ENCODE data around the gene SPECC1. TPM values are rescaled to one million over a fixed set of nuclear protein-coding genes. Genes with fewer than 3 reads are reported as not detected.
A peak's percentile ranks its signal among the peaks of the same experiment; 100 is the strongest.

The SPECC1 gene
- total and polyA plus RNA-seq, 2 of the 4 experiments (the other 2 are of a cell fraction), result 16.9 to 26.2 TPM

GRCh38 chr17:20203018-20203417 lies 193.9 kb downstream of the SPECC1 start:
- peak overlapping the region; percentile 69 for H2AK5ac ChIP-seq (ENCODE audit: low read depth, low read length)
- H3K9me3 ChIP-seq (ENCODE audit: control insufficient read depth, insufficient read depth, low read length), result peaks cover 4% of the 10 kb centered on the region; the same call in 1 of the 2 replicates
- H3K18ac ChIP-seq (ENCODE audit: low read depth, low read length), result peak overlapping the region; percentile 10; the same call in 1 of the 2 replicates
- peak overlapping the region; percentile 22; the same call in 1 of the 2 replicates for H3K23ac ChIP-seq (ENCODE audit: low read depth, low read length)
- no peak overlapping the region; the same call in 2 of the 3 replicates for H2BK15ac ChIP-seq (ENCODE audit: low read depth, low read length)
- H2AFZ ChIP-seq (replicated peaks; ENCODE audit: low read length, poor library complexity), result no peak overlapping the region
- no TSS peak for BruUV-seq (replicated peaks)
- H4K91ac ChIP-seq (ENCODE audit: insufficient read depth, low read depth, low read length), result peak overlapping the region; percentile 9; the same call in 1 of the 2 replicates
- no peak overlapping the region for H3K9ac ChIP-seq (ENCODE audit: low read depth, low read length)
- TF ChIP-seq CEBPB (IDR thresholded peaks at IDR 0.05; ENCODE audit: low read depth, low read length) (peak; percentile 42; the same call in 1 of the 2 replicates), NFE2L2 (IDR thresholded peaks at IDR 0.05; ENCODE audit: low read depth, low read length) (no peak), FOS (IDR thresholded peaks at IDR 0.05; ENCODE audit: low read depth, low read length) (0 out of 2 replicates have a peak, but pooled peaks have one; percentile 32), SMC3 (IDR thresholded peaks at IDR 0.05; ENCODE audit: low read depth, low read length) (no peak), ELK1 (IDR thresholded peaks at IDR 0.05; ENCODE audit: borderline replicate concordance, low read depth, low read length) (no peak), BHLHE40 (IDR thresholded peaks at IDR 0.05; ENCODE audit: low read depth, low read length) (no peak), RAD21 (IDR thresholded peaks at IDR 0.05; ENCODE audit: low read length) (no peak), MAZ (IDR thresholded peaks at IDR 0.05; ENCODE audit: borderline replicate concordance, low read depth, low read length) (no peak)
- TF ChIP-seq, protein P1, sequence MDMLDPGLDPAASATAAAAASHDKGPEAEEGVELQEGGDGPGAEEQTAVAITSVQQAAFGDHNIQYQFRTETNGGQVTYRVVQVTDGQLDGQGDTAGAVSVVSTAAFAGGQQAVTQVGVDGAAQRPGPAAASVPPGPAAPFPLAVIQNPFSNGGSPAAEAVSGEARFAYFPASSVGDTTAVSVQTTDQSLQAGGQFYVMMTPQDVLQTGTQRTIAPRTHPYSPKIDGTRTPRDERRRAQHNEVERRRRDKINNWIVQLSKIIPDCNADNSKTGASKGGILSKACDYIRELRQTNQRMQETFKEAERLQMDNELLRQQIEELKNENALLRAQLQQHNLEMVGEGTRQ (IDR thresholded peaks at IDR 0.05; ENCODE audit: low read depth, low read length), result no peak
- TF ChIP-seq, protein P2, sequence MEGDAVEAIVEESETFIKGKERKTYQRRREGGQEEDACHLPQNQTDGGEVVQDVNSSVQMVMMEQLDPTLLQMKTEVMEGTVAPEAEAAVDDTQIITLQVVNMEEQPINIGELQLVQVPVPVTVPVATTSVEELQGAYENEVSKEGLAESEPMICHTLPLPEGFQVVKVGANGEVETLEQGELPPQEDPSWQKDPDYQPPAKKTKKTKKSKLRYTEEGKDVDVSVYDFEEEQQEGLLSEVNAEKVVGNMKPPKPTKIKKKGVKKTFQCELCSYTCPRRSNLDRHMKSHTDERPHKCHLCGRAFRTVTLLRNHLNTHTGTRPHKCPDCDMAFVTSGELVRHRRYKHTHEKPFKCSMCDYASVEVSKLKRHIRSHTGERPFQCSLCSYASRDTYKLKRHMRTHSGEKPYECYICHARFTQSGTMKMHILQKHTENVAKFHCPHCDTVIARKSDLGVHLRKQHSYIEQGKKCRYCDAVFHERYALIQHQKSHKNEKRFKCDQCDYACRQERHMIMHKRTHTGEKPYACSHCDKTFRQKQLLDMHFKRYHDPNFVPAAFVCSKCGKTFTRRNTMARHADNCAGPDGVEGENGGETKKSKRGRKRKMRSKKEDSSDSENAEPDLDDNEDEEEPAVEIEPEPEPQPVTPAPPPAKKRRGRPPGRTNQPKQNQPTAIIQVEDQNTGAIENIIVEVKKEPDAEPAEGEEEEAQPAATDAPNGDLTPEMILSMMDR (conservative IDR thresholded peaks at IDR 0.05; ENCODE audit: low read depth, low read length), result no peak
- peaks cover 18% of the 10 kb centered on the region for H4K20me1 ChIP-seq (ENCODE audit: insufficient read depth, low read length)
- no CpG with 5 or more reads among the region's 2 CpGs for WGBS, 2 experiments (ENCODE audit: extremely low coverage in 2 of 2, insufficient read length in 1 of 2)
- H4K8ac ChIP-seq (ENCODE audit: low read depth in 2 of 2, low read length in 2 of 2), result no peak overlapping the region
- DNase-seq, result peak; percentile 26
- H4K5ac ChIP-seq (ENCODE audit: low read depth, low read length), result no peak overlapping the region
- H3K9me1 ChIP-seq (ENCODE audit: insufficient read depth, low read length), result peaks cover 29% of the 10 kb centered on the region
- H3K4me3 ChIP-seq (ENCODE audit: insufficient read depth, low read depth, low read length), result no peak overlapping the region
- peaks cover 7% of the 10 kb centered on the region for H3K36me3 ChIP-seq (ENCODE audit: control insufficient read depth, insufficient read depth, low read length)
- in situ Hi-C loops (cut with MboI; ENCODE audit: low sequenced_read_pairs) (no loop called here), dilution Hi-C loops (cut with HindIII; ENCODE audit: low sequenced_read_pairs, unreplicated experiment) (no loop called here), intact Hi-C loops (cut with micrococcal nuclease) (no loop called here)
- POLR2A ChIA-PET (ENCODE audit: unreplicated experiment), result no interaction called here
- no peak for ATAC-seq (ENCODE audit: low read depth)
- H3K14ac ChIP-seq (replicated peaks; ENCODE audit: low read depth, low read length), result peak overlapping the region; percentile 48; the same call in 1 of the 2 replicates
- no peaks in the 10 kb centered on the region for H3K27me3 ChIP-seq (ENCODE audit: control insufficient read depth, insufficient read depth, low read length)
- H3K27ac ChIP-seq (ENCODE audit: insufficient read depth, low read length), result no peak overlapping the region
- CTCF ChIA-PET, result no interaction called here
- peaks cover 24 to 68% of the 10 kb centered on the region in 2 experiments for H3K79me1 ChIP-seq (ENCODE audit: low read depth in 1 of 2, low read length in 2 of 2)
- H2AK9ac ChIP-seq (replicated peaks; ENCODE audit: low read depth, low read length, poor library complexity), result no peak overlapping the region
- peak overlapping the region; percentile 54 for H2BK120ac ChIP-seq (ENCODE audit: low read depth, low read length)
- H3K56ac ChIP-seq (ENCODE audit: extremely low read depth, insufficient read depth, low read length), result no peak overlapping the region
- H3K4me1 ChIP-seq (ENCODE audit: control insufficient read depth, insufficient read depth, low read length), result peaks cover 32% of the 10 kb centered on the region
- peak overlapping the region; percentile 66; the same call in 1 of the 2 replicates for H2BK20ac ChIP-seq (ENCODE audit: low read depth, low read length)
- 0 out of 2 replicates have a peak overlapping the region, but pooled peaks have one; percentile 10 for H3K4me2 ChIP-seq (ENCODE audit: low read depth, low read length)
- peak overlapping the region; percentile 41 for H2BK5ac ChIP-seq (ENCODE audit: low read depth, low read length, poor library complexity, severe bottlenecking)
- H3K4ac ChIP-seq (ENCODE audit: low read depth, low read length), result peak overlapping the region; percentile 74

Data from IMR-90 (cell line).